SK-N-SH (cell line): ENCODE data around the gene MKRN2. TPM values are rescaled to one million over a fixed set of nuclear protein-coding genes. Genes with fewer than 3 reads are reported as not detected.

Experiments
- CTCF ChIA-PET: fragments of 300-600, 350-600 bp; formaldehyde crosslinking; extraction: SDS; loops from one replicate; lab custom pipeline; 2021; lab: Yijun Ruan, JAX
- POLR2A ChIA-PET: fragments of 350-600 bp; sonication (Branson Sonifier 250); formaldehyde crosslinking; extraction: SDS; loops from one replicate; lab custom pipeline; 2020; ENCODE audit warnings: antibody characterized with exemption, inconsistent platforms; lab: Yijun Ruan, JAX
- DNase-seq: peaks from one replicate; pipeline ENCODE4 v3.0.0; 2012
- H2AFZ ChIP-seq: fragments of 200-600 bp; sonication (generic); 2 replicates; pipeline ENCODE4 v1.8.1; 2016; ENCODE audit warnings: antibody characterized with exemption, mild to moderate bottlenecking, low read depth
- H3F3A ChIP-seq: fragments of 200-600 bp; sonication (generic); replicated peaks from 2 replicates; pipeline ENCODE3; 2016; ENCODE audit warnings: antibody characterized with exemption, mild to moderate bottlenecking; ENCODE audit not compliant: insufficient read depth
- H3K27ac ChIP-seq, 2 experiments: fragments of 200-500 bp in 1 of 2; fragments of 200-600 bp in 1 of 2; sonication (Bioruptor generic) in 1 of 2; sonication (generic), shearing (Covaris generic) in 1 of 2; 2 replicates each; pipeline versions ENCODE4 v1.5.1 to v1.6.1; 2014 to 2016; ENCODE audit warnings: low read depth in 2 of 2, inconsistent platforms in 1 of 2, low read length in 1 of 2, mild to moderate bottlenecking in 1 of 2, mixed read lengths in 1 of 2
- H3K27me3 ChIP-seq: fragments of 200-600 bp; sonication (generic), shearing (Covaris generic); 2 replicates; pipeline ENCODE4 v1.6.1; 2016; ENCODE audit warnings: mixed run types; ENCODE audit not compliant: insufficient read depth
- H3K36me3 ChIP-seq, 2 experiments: fragments of 200-500 bp in 1 of 2; fragments of 200-600 bp in 1 of 2; sonication (Bioruptor generic) in 1 of 2; sonication (generic) in 1 of 2; replicated peaks in 1 of 2; 2 replicates each; pipeline versions ENCODE3 to v1.5.1; 2014 to 2016; ENCODE audit warnings: low read length in 1 of 2, mild to moderate bottlenecking in 1 of 2; ENCODE audit not compliant: insufficient read depth in 2 of 2, control insufficient read depth in 1 of 2
- H3K4me1 ChIP-seq, 2 experiments: fragments of 200-500 bp in 1 of 2; fragments of 200-600 bp in 1 of 2; sonication (Bioruptor generic) in 1 of 2; sonication (generic), shearing (Covaris generic) in 1 of 2; 2 replicates each; pipeline versions ENCODE4 v1.5.1 to v1.6.1; 2014 to 2016; ENCODE audit warnings: low read depth in 1 of 2, low read length in 1 of 2, mixed run types in 1 of 2; ENCODE audit not compliant: insufficient read depth in 2 of 2, control insufficient read depth in 1 of 2
- H3K4me2 ChIP-seq: fragments of 200-600 bp; sonication (generic), shearing (Covaris generic); 2 replicates; pipeline ENCODE4 v1.6.1; 2017; ENCODE audit warnings: mixed run types
- H3K4me3 ChIP-seq, 2 experiments: fragments of 200-500 bp in 1 of 2; fragments of 200-600 bp in 1 of 2; sonication (Bioruptor generic) in 1 of 2; sonication (generic), shearing (Covaris generic) in 1 of 2; 2 replicates each; pipeline versions ENCODE4 v1.5.1 to v1.8.1; 2014 to 2016; ENCODE audit warnings: low read depth in 2 of 2, inconsistent platforms in 1 of 2, low read length in 1 of 2, mild to moderate bottlenecking in 1 of 2, mixed read lengths in 1 of 2, moderate library complexity in 1 of 2
- H3K79me2 ChIP-seq: fragments of 200-600 bp; sonication (generic); 2 replicates; pipeline ENCODE4 v1.8.1; 2017; ENCODE audit warnings: mild to moderate bottlenecking; ENCODE audit not compliant: insufficient read depth
- H3K9ac ChIP-seq: fragments of 200-600 bp; sonication (generic); 2 replicates; pipeline ENCODE4 v1.6.1; 2017; ENCODE audit warnings: mixed run types
- H3K9me2 ChIP-seq: fragments of 200-600 bp; sonication (generic); 2 replicates; pipeline ENCODE4 v1.6.1; 2017; ENCODE audit warnings: mixed run types
- H3K9me3 ChIP-seq: fragments of 200-600 bp; sonication (generic); 2 replicates; pipeline ENCODE4 v1.6.1; 2017; ENCODE audit warnings: mixed run types, mild to moderate bottlenecking, moderate library complexity
- H4K20me1 ChIP-seq: fragments of 200-600 bp; sonication (generic); 2 replicates; pipeline ENCODE4 v1.6.1; 2017; ENCODE audit warnings: mild to moderate bottlenecking, mixed run types; ENCODE audit not compliant: insufficient read depth
- ELF1 ChIP-seq: IDR thresholded peaks from 2 replicates; pipeline ENCODE4 v1.4.0; 2012
- FOXJ3 ChIP-seq: sonication (generic); formaldehyde crosslinking; IDR thresholded peaks from 2 replicates; pipeline ENCODE4 v1.5.1; 2020; ENCODE audit warnings: mild to moderate bottlenecking, missing genetic modification reagents
- FOXM1 ChIP-seq: IDR thresholded peaks from 2 replicates; pipeline ENCODE4 v1.4.0; 2012; ENCODE audit warnings: low read depth, mild to moderate bottlenecking
- GABPA ChIP-seq: IDR thresholded peaks from 2 replicates; pipeline ENCODE4 v1.4.0; 2012; ENCODE audit warnings: low read depth, mild to moderate bottlenecking
- MEF2A ChIP-seq: IDR thresholded peaks from 2 replicates; pipeline ENCODE4 v1.4.0; 2012; ENCODE audit warnings: low read depth, borderline replicate concordance
- NRF1 ChIP-seq: IDR thresholded peaks from 2 replicates; pipeline ENCODE4 v1.6.1; 2012; ENCODE audit warnings: low read depth, mild to moderate bottlenecking, low read length
- POLR2AphosphoS5 ChIP-seq: IDR thresholded peaks from 2 replicates; pipeline ENCODE4 v1.6.1; 2012; ENCODE audit warnings: low read depth, low read length
- RFX5 ChIP-seq: IDR thresholded peaks from 2 replicates; pipeline ENCODE4 v1.6.1; 2012; ENCODE audit warnings: mild to moderate bottlenecking, improper control_type of control experiment, low read length
- RXRA ChIP-seq: IDR thresholded peaks from 2 replicates; pipeline ENCODE4 v1.4.0; 2012; ENCODE audit warnings: low read depth, mild to moderate bottlenecking, borderline replicate concordance
- SMC3 ChIP-seq: IDR thresholded peaks from 2 replicates; pipeline ENCODE4 v1.6.1; 2012; ENCODE audit warnings: low read depth, low read length, improper control_type of control experiment
- TAF1 ChIP-seq: IDR thresholded peaks from 2 replicates; pipeline ENCODE4 v1.6.1; 2012; ENCODE audit warnings: low read depth, mild to moderate bottlenecking, low read length, moderate library complexity, borderline replicate concordance
- TEAD4 ChIP-seq: IDR thresholded peaks from 2 replicates; pipeline ENCODE4 v1.4.0; 2012; ENCODE audit warnings: mild to moderate bottlenecking, borderline replicate concordance; ENCODE audit not compliant: insufficient read depth
- WGBS: methylation state at CpG from one replicate; pipeline ENCODE4 v1.1.6; 2017; ENCODE audit warnings: low lambda C conversion rate; 5-methylcytosine and 5-hydroxymethylcytosine counted together
- polyA plus RNA-seq, 3 experiments: library from polyadenylated mRNA; depleted of rRNA; stranded (reverse); fragments of >200 nt; gene quantifications; 2 replicates each; pipeline ENCODE4 v1.2.3, GENCODE V29; 2012
- TF ChIP-seq, protein P1 (sequence below): fragments of 150-350 bp; IDR thresholded peaks from 2 replicates; pipeline ENCODE4 v1.6.1; 2016; ENCODE audit warnings: mild to moderate bottlenecking, low read depth, low read length
- TF ChIP-seq, protein P2 (sequence below): IDR thresholded peaks from 2 replicates; pipeline ENCODE4 v1.4.0; 2012; ENCODE audit warnings: low read depth, borderline replicate concordance
- TF ChIP-seq, protein P3 (sequence below): fragments of 200-600 bp; sonication (generic); IDR thresholded peaks from 2 replicates; pipeline ENCODE4 v1.6.1; 2017; ENCODE audit warnings: antibody characterized with exemption, mild to moderate bottlenecking, moderate library complexity
- TF ChIP-seq, protein P4 (sequence below): IDR thresholded peaks from 2 replicates; pipeline ENCODE4; 2012
- TF ChIP-seq, protein P5 (sequence below): fragments of 150-350 bp; IDR thresholded peaks from 2 replicates; pipeline ENCODE4 v1.6.1; 2017; ENCODE audit warnings: antibody characterized with exemption, low read length, low read depth, borderline replicate concordance

The MKRN2 gene
- polyA plus RNA-seq, 1 of the 3 experiments (the other 2 are of a cell fraction): 29.8 TPM

DNA sequence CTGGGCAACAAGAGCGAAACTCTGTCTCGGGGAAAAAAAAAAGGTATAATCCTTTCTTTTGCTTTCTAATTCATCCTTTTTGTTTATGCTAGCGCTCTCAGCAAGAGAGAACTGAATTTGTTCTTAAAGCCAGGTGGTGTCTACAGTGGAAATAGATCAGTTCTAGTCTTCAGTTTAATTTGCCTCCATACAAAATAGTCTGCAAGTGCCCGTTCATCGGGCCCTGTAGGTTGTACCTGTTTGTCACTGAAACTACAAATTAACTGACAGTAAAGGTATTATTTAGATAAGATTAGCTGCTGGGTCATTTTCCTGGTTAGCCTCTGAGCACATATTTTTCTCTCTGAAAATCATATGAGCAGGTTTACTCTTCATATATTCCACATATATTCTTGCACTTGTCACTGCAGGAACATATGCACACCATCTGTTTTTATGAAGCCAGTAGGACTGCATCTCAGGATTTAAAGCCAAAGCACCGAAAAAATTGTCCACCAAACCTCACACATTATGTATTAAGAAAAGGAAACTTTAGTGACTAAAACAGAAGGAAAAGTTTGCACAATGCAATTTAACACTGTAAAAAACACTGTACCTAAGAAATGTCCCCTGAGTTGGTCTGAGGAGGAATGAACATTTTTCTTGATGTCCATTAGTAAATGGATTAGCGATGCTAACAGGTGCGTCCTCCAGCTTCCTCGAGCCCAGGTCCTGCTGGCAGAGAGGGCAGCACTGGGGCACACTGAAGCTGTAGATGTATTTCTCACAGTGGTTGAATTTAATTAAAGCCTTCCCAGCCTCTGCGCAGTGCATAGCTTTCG, 12.0 kb upstream of the MKRN2 start:
- Histone ChIP-seq H3K27ac (no peak overlapping the region), H2AFZ (no peak overlapping the region), H3K9ac (no peak overlapping the region), H3K9me3 (no peaks in the 10 kb centered on the region), H3K9me2 (no peaks in the 10 kb centered on the region), H4K20me1 (no peaks in the 10 kb centered on the region), H3K4me1 (peaks cover 0 to 2% of the 10 kb centered on the region in 2 experiments; a peak in 1 of 4 replicates), H3F3A (no peaks in the 10 kb centered on the region), H3K36me3 (peaks cover 0 to 3% of the 10 kb centered on the region in 2 experiments), H3K4me2 (no peak overlapping the region), H3K4me3 (no peak overlapping the region), H3K27me3 (no peaks in the 10 kb centered on the region), H3K79me2 (no peaks in the 10 kb centered on the region)
- ChIA-PET POLR2A (interaction anchor here (0.6 to 0.7 kb wide), 2 partner anchors 9 to 166 kb away, joined by 3 to 5 read pairs; no protein-coding TSS in a partner anchor), CTCF (interaction anchor here (1.2 kb wide), 2 partner anchors 9 to 55 kb away, joined by 3 to 4 read pairs; no protein-coding TSS in a partner anchor)
- 65% methylated on average over 11 of the region's 11 CpGs for WGBS
- no peak for DNase-seq
- TF ChIP-seq, protein P1, sequence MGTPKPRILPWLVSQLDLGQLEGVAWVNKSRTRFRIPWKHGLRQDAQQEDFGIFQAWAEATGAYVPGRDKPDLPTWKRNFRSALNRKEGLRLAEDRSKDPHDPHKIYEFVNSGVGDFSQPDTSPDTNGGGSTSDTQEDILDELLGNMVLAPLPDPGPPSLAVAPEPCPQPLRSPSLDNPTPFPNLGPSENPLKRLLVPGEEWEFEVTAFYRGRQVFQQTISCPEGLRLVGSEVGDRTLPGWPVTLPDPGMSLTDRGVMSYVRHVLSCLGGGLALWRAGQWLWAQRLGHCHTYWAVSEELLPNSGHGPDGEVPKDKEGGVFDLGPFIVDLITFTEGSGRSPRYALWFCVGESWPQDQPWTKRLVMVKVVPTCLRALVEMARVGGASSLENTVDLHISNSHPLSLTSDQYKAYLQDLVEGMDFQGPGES: no peak
- TF ChIP-seq, protein P2, sequence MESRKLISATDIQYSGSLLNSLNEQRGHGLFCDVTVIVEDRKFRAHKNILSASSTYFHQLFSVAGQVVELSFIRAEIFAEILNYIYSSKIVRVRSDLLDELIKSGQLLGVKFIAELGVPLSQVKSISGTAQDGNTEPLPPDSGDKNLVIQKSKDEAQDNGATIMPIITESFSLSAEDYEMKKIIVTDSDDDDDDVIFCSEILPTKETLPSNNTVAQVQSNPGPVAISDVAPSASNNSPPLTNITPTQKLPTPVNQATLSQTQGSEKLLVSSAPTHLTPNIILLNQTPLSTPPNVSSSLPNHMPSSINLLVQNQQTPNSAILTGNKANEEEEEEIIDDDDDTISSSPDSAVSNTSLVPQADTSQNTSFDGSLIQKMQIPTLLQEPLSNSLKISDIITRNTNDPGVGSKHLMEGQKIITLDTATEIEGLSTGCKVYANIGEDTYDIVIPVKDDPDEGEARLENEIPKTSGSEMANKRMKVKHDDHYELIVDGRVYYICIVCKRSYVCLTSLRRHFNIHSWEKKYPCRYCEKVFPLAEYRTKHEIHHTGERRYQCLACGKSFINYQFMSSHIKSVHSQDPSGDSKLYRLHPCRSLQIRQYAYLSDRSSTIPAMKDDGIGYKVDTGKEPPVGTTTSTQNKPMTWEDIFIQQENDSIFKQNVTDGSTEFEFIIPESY: no peak
- TF ChIP-seq, protein P3, sequence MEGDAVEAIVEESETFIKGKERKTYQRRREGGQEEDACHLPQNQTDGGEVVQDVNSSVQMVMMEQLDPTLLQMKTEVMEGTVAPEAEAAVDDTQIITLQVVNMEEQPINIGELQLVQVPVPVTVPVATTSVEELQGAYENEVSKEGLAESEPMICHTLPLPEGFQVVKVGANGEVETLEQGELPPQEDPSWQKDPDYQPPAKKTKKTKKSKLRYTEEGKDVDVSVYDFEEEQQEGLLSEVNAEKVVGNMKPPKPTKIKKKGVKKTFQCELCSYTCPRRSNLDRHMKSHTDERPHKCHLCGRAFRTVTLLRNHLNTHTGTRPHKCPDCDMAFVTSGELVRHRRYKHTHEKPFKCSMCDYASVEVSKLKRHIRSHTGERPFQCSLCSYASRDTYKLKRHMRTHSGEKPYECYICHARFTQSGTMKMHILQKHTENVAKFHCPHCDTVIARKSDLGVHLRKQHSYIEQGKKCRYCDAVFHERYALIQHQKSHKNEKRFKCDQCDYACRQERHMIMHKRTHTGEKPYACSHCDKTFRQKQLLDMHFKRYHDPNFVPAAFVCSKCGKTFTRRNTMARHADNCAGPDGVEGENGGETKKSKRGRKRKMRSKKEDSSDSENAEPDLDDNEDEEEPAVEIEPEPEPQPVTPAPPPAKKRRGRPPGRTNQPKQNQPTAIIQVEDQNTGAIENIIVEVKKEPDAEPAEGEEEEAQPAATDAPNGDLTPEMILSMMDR: no peak
- TF ChIP-seq SMC3 (no peak), TAF1 (no peak), GABPA (no peak), TEAD4 (no peak), ELF1 (no peak), RFX5 (no peak), FOXJ3 (CRISPR knock-in tag) (no peak), MEF2A (no peak), FOXM1 (no peak), RXRA (no peak), NRF1 (no peak), POLR2AphosphoS5 (no peak)
- TF ChIP-seq, protein P4, sequence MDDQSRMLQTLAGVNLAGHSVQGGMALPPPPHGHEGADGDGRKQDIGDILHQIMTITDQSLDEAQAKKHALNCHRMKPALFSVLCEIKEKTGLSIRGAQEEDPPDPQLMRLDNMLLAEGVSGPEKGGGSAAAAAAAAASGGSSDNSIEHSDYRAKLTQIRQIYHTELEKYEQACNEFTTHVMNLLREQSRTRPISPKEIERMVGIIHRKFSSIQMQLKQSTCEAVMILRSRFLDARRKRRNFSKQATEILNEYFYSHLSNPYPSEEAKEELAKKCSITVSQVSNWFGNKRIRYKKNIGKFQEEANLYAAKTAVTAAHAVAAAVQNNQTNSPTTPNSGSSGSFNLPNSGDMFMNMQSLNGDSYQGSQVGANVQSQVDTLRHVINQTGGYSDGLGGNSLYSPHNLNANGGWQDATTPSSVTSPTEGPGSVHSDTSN: no peak
- TF ChIP-seq, protein P5, sequence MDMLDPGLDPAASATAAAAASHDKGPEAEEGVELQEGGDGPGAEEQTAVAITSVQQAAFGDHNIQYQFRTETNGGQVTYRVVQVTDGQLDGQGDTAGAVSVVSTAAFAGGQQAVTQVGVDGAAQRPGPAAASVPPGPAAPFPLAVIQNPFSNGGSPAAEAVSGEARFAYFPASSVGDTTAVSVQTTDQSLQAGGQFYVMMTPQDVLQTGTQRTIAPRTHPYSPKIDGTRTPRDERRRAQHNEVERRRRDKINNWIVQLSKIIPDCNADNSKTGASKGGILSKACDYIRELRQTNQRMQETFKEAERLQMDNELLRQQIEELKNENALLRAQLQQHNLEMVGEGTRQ: no peak
